GM12878 (cell line): ENCODE results near the gene EPRS1. TPM values are rescaled to one million over a fixed set of nuclear protein-coding genes. Genes with fewer than 3 reads are reported as not detected.
A peak's percentile ranks its signal among the peaks of the same experiment; 100 is the strongest.

Source experiments
- ATAC-seq: fragments of 200-7000 bp; cut with Tn5 transposase; 3 replicates; pipeline ENCODE4 v1.9.1; 2020; ENCODE audit warnings: mild to moderate bottlenecking, moderate library complexity
- BruUV-seq: library from RNA; stranded (reverse); fragments of 400-500 nt; replicated peaks from 2 replicates; lab custom pipeline; 2021; lab: Mats Ljungman, UMichigan
- CTCF ChIA-PET: fragments of 300-600 bp; sonication (Branson Sonifier 250); formaldehyde crosslinking; extraction: SDS; loops from one replicate; lab custom pipeline; 2021; ENCODE audit warnings: inconsistent platforms; lab: Yijun Ruan, JAX
- POLR2A ChIA-PET: fragments of 350-600 bp; formaldehyde crosslinking; extraction: SDS; loops from one replicate; lab custom pipeline; 2021; ENCODE audit warnings: inconsistent platforms; lab: Charles Lee
- RAD21 ChIA-PET: fragments of 300-600 bp; sonication (Branson Sonifier 250); formaldehyde crosslinking; loops from one replicate; lab custom pipeline; 2023; ENCODE audit warnings: antibody characterized with exemption; ENCODE audit not compliant: unreplicated experiment; lab: Charles Lee
- SMC1A ChIA-PET: fragments of 300-600 bp; sonication (Branson Sonifier 250); formaldehyde crosslinking; loops from one replicate; lab custom pipeline; 2023; ENCODE audit not compliant: unreplicated experiment, uncharacterized antibody; lab: Charles Lee
- DNase-seq: peaks from one replicate; pipeline ENCODE4 v3.0.0-alpha.2; 2011; ENCODE audit warnings: low read depth, low spot score
- FAIRE-seq: peaks from 3 replicates; lab custom pipeline; 2011; peaks lifted over from hg19 to GRCh38; lab: Jason Lieb, UNC
- H2AFZ ChIP-seq: 2 replicates; pipeline ENCODE4 v1.6.0; 2011; ENCODE audit warnings: low read depth, low read length, control low read depth; ENCODE audit not compliant: control insufficient read depth
- H3K27ac ChIP-seq: 2 replicates; pipeline ENCODE4 v1.5.1; 2011; ENCODE audit warnings: control low read depth; ENCODE audit not compliant: control insufficient read depth, insufficient read depth
- H3K27me3 ChIP-seq, 2 experiments: replicated peaks in 1 of 2; 2 replicates each; pipeline versions ENCODE4 v1.6.0 to v1.6.1; 2011; ENCODE audit warnings: low read length in 1 of 2; ENCODE audit not compliant: control insufficient read depth in 2 of 2, insufficient read depth in 2 of 2
- H3K36me3 ChIP-seq, 2 experiments: 2 replicates each; pipeline ENCODE4 v1.5.1; 2011; ENCODE audit warnings: low read length in 1 of 2; ENCODE audit not compliant: control insufficient read depth in 2 of 2, insufficient read depth in 2 of 2
- H3K4me1 ChIP-seq: 2 replicates; pipeline ENCODE4 v1.6.1; 2011; ENCODE audit warnings: mild to moderate bottlenecking, low read length, moderate library complexity, mixed read lengths; ENCODE audit not compliant: control insufficient read depth, insufficient read depth
- H3K4me2 ChIP-seq: 2 replicates; pipeline ENCODE4 v1.6.0; 2011; ENCODE audit warnings: control low read depth; ENCODE audit not compliant: control insufficient read depth, insufficient read depth
- H3K4me3 ChIP-seq: fragments of 200-600 bp; sonication (generic); 2 replicates; pipeline ENCODE4 v1.5.1; 2016
- H3K79me2 ChIP-seq: 2 replicates; pipeline ENCODE4 v1.6.0; 2011; ENCODE audit warnings: low read length; ENCODE audit not compliant: control insufficient read depth, insufficient read depth
- H3K9ac ChIP-seq: 2 replicates; pipeline ENCODE4 v1.8.0; 2011; ENCODE audit warnings: low read length, control low read depth, mixed read lengths; ENCODE audit not compliant: control insufficient read depth, insufficient read depth
- H3K9me3 ChIP-seq: replicated peaks from 3 replicates; pipeline ENCODE4 v1.5.1; 2011; ENCODE audit warnings: mild to moderate bottlenecking, low read length; ENCODE audit not compliant: control insufficient read depth, insufficient read depth
- H4K20me1 ChIP-seq: 2 replicates; pipeline ENCODE4 v1.6.0; 2011; ENCODE audit not compliant: control insufficient read depth, insufficient read depth
- BHLHE40 ChIP-seq, 2 experiments: fragments of 450-650 bp in 1 of 2; IDR thresholded peaks; 2 replicates each; pipeline ENCODE4 v1.6.1; 2011 to 2017; ENCODE audit warnings: low read depth in 2 of 2, borderline replicate concordance in 1 of 2, improper control_type of control experiment in 1 of 2, low read length in 1 of 2, mild to moderate bottlenecking in 1 of 2
- BRCA1 ChIP-seq: IDR thresholded peaks from 2 replicates; pipeline ENCODE4 v1.6.1; 2011; ENCODE audit warnings: low read depth, low read length, improper control_type of control experiment
- CBX3 ChIP-seq: fragments of 200-600 bp; sonication (generic); IDR thresholded peaks from 2 replicates; pipeline ENCODE4 v1.6.1; 2016; ENCODE audit warnings: low read depth, borderline replicate concordance
- EP300 ChIP-seq, 2 experiments: fragments of 150-350 bp in 1 of 2; IDR thresholded peaks; 2 replicates each; pipeline ENCODE4 v1.6.1; 2011 to 2012; ENCODE audit warnings: low read depth in 2 of 2, low read length in 2 of 2, borderline replicate concordance in 1 of 2, improper control_type of control experiment in 1 of 2, inconsistent platforms in 1 of 2; ENCODE audit not compliant: control insufficient read depth in 1 of 2
- HCFC1 ChIP-seq: fragments of 150-350 bp; IDR thresholded peaks from 2 replicates; pipeline ENCODE4 v1.6.1; 2014; ENCODE audit warnings: low read length
- IKZF1 ChIP-seq: fragments of 450-650 bp; conservative IDR thresholded peaks from 2 replicates; pipeline ENCODE4 v1.6.1; 2017; ENCODE audit warnings: antibody characterized with exemption, mild to moderate bottlenecking
- NRF1 ChIP-seq: conservative IDR thresholded peaks from 2 replicates; pipeline ENCODE4 v1.6.1; 2011; ENCODE audit warnings: mild to moderate bottlenecking, low read depth, low read length, improper control_type of control experiment
- PAX5 ChIP-seq: IDR thresholded peaks from 2 replicates; pipeline ENCODE4 v1.6.1; 2011; ENCODE audit warnings: low read depth, low read length, borderline replicate concordance
- SIN3A ChIP-seq: IDR thresholded peaks from 2 replicates; pipeline ENCODE4 v1.6.1; 2012; ENCODE audit warnings: low read depth, low read length, improper control_type of control experiment
- SMAD5 ChIP-seq: IDR thresholded peaks from 2 replicates; pipeline ENCODE4 v1.6.1; 2016; ENCODE audit warnings: antibody characterized with exemption, low read depth
- SPI1 ChIP-seq: IDR thresholded peaks from 2 replicates; pipeline ENCODE4 v1.6.1; 2011; ENCODE audit warnings: low read depth, mild to moderate bottlenecking, low read length, moderate library complexity, borderline replicate concordance; ENCODE audit not compliant: insufficient read depth
- STAT3 ChIP-seq: IDR thresholded peaks from 2 replicates; pipeline ENCODE4 v1.6.1; 2011; ENCODE audit warnings: low read depth, low read length, improper control_type of control experiment
- TARDBP ChIP-seq: IDR thresholded peaks from 2 replicates; pipeline ENCODE4 v1.6.1; 2016; ENCODE audit warnings: borderline replicate concordance
- YY1 ChIP-seq: IDR thresholded peaks from 2 replicates; pipeline ENCODE4 v1.6.1; 2011; ENCODE audit warnings: low read depth, mild to moderate bottlenecking, low read length
- WGBS: methylation state at CpG from one replicate; pipeline ENCODE4 v1.1.6; 2016; ENCODE audit warnings: low lambda C conversion rate; ENCODE audit not compliant: insufficient replicate concordance, insufficient coverage; ENCODE audit errors: missing lambda C conversion rate; 5-methylcytosine and 5-hydroxymethylcytosine counted together
- in situ Hi-C: fragments of 300-500 bp; cut with MboI; formaldehyde crosslinking; loops from 9 replicates; pipeline ENCODE4 v1.14.3; 2018; ENCODE audit warnings: mixed read lengths
- intact Hi-C: fragments of 100-400 bp; cut with micrococcal nuclease; formaldehyde crosslinking; loops from one replicate; pipeline ENCODE4 v1.14.2; 2022; ENCODE audit not compliant: unreplicated experiment
- polyA plus RNA-seq, 11 experiments: library from polyadenylated mRNA; depleted of rRNA in 4 of 11; unstranded in 6 of 11; stranded (reverse) in 5 of 11; fragments of >200 nt; fragmentation: Nextera tagmentation in 4 of 11; fragmentation: Illumina TruSeq in 1 of 11; extraction: Ambion mirVana in 4 of 11; extraction: Trizol in 1 of 11; gene quantifications; 1 replicate in 1 of 11; 2 replicates in 10 of 11; pipeline versions ENCODE4 v1.2.1 to v1.2.3, GENCODE V29; 2011 to 2016; ENCODE audit warnings: inconsistent platforms in 2 of 11, missing spikeins in 2 of 11, low read depth in 1 of 11
- total RNA-seq, 4 experiments: library from RNA; depleted of rRNA in 3 of 4; stranded (reverse); fragments of >200 nt in 3 of 4; fragmentation: Illumina TruSeq in 1 of 4; extraction: Trizol in 1 of 4; gene quantifications; 2 replicates each; pipeline versions ENCODE4 v1.2.1 to v1.2.3, GENCODE V29; 2013 to 2021
- TF ChIP-seq, protein P1 (sequence below): IDR thresholded peaks from 2 replicates; pipeline ENCODE4 v1.6.1; 2012; ENCODE audit warnings: low read length, inconsistent platforms
- TF ChIP-seq, protein P2 (sequence below): fragments of 150-350 bp; IDR thresholded peaks from 2 replicates; pipeline ENCODE4 v1.6.1; 2014; ENCODE audit warnings: mild to moderate bottlenecking, low read depth, low read length

The EPRS1 gene
- total and polyA plus RNA-seq, 10 of the 15 experiments (the other 5 are each of a cell fraction or from before 2014, with no cell fraction given), result 68.2 to 175 (median 119) TPM

DNA sequence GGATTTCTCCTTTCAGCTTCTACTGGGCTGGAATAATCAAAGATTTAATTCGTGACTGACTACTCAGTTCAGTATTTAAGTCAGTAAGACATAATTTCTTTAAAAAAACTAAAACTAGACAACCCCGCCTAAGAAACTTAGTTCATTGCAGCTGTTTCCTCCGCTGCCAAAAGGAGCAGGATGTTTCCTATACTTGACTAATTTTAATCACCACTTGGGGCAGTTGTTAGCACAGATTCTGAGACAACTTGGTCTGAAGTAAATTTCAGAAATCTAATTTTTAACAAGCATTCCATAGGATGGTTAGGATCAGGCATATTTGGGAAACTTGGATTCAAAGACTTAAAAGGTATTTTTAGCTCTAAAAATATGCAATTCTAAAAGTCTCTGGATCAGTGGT is 34.0 kb downstream of the EPRS1 start:
- intact Hi-C loops, result no loop called here
- H3K9me3 ChIP-seq, result no peaks in the 10 kb centered on the region
- H4K20me1 ChIP-seq, result no peaks in the 10 kb centered on the region
- H3K36me3 ChIP-seq, result peaks cover 0 to 20% of the 10 kb centered on the region in 2 experiments; a peak in 3 of 4 replicates
- ChIA-PET RAD21 (interaction anchor here (0.8 to 1.5 kb wide), 3 partner anchors 12 to 78 kb away, joined by 3 to 6 read pairs (median 5); partner anchors contain the start of gene BPNT1), POLR2A (no interaction called here), CTCF (interaction anchor here (0.7 to 3.1 kb wide), 11 partner anchors 13 to 127 kb away, joined by 3 to 14 read pairs (median 4); no protein-coding TSS in a partner anchor)
- ATAC-seq, result 0 out of 3 replicates have a peak, but pooled peaks have one; percentile 22
- no TSS peak for BruUV-seq
- in situ Hi-C loops, result no loop called here
- H3K27me3 ChIP-seq, result no peaks in the 10 kb centered on the region
- DNase-seq, result no peak
- no peak overlapping the region for H3K27ac ChIP-seq
- no peak overlapping the region for H3K4me3 ChIP-seq
- FAIRE-seq, result no peak
- no peak overlapping the region for H2AFZ ChIP-seq
- no peaks in the 10 kb centered on the region for H3K4me1 ChIP-seq
- no peaks in the 10 kb centered on the region for H3K79me2 ChIP-seq
- H3K9ac ChIP-seq, result no peak overlapping the region
- TF ChIP-seq STAT3 (no peak), SIN3A (no peak)
- TF ChIP-seq, all 136 proteins: peak for 0
- SMC1A ChIA-PET, result interaction anchor here (0.9 to 2.4 kb wide), 9 partner anchors 12 to 206 kb away, joined by 3 to 10 read pairs (median 4); no protein-coding TSS in a partner anchor
- WGBS, result 2% methylated on average over 3 of the region's 3 CpGs
- H3K4me2 ChIP-seq, result no peak overlapping the region

DNA sequence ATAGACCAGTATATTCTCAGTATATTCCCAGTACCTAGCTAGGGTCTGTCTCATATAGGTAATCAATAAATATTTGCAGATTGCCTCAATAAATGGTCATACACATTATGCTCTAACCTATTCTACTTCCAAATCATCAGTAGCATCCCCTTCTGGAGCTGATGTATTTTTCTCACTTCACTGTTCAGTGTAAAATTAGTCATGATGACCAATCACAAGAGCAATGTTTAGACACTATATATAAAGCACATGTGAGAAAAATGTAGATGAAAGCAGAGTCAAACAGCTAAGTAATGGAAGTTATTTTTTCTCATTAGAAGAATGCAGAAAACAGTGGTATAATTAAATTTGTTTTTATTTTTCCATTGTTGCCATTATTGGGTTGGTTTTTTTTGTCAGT is 34.7 kb downstream of the EPRS1 start:
- H3K9ac ChIP-seq, result no peak overlapping the region
- CTCF ChIA-PET, result interaction anchor here (1.0 to 3.1 kb wide), 9 partner anchors 12 to 101 kb away, joined by 3 to 14 read pairs (median 5); no protein-coding TSS in a partner anchor
- in situ Hi-C loops, result no loop called here
- H4K20me1 ChIP-seq, result no peaks in the 10 kb centered on the region
- no peak for FAIRE-seq
- no peaks in the 10 kb centered on the region for H3K79me2 ChIP-seq
- BruUV-seq, result no TSS peak
- H3K4me2 ChIP-seq, result no peak overlapping the region
- H3K27ac ChIP-seq, result no peak overlapping the region
- POLR2A ChIA-PET, result no interaction called here
- RAD21 ChIA-PET, result interaction anchor here (0.8 to 1.5 kb wide), 3 partner anchors 13 to 78 kb away, joined by 3 to 6 read pairs (median 5); partner anchors contain the start of gene BPNT1
- SMC1A ChIA-PET, result interaction anchor here (0.9 to 2.4 kb wide), 6 partner anchors 13 to 93 kb away, joined by 3 to 10 read pairs (median 4); no protein-coding TSS in a partner anchor
- no peaks in the 10 kb centered on the region for H3K9me3 ChIP-seq
- no peak overlapping the region for H3K4me3 ChIP-seq
- ATAC-seq, result no peak
- H3K27me3 ChIP-seq, result no peaks in the 10 kb centered on the region
- intact Hi-C loops, result no loop called here
- peaks cover 0 to 20% of the 10 kb centered on the region in 2 experiments; a peak in 3 of 4 replicates for H3K36me3 ChIP-seq
- H3K4me1 ChIP-seq, result no peaks in the 10 kb centered on the region
- DNase-seq, result no peak
- no peak overlapping the region for H2AFZ ChIP-seq
- TF ChIP-seq EP300 (IDR thresholded peaks at IDR 0.05; ENCODE audit: borderline replicate concordance in 1 of 2, control insufficient read depth in 1 of 2, low read depth in 2 of 2, low read length in 2 of 2) (no peak), NRF1 (no peak), CBX3 (no peak), HCFC1 (no peak), BRCA1 (no peak), TARDBP (no peak), SPI1 (no peak), IKZF1 (no peak), YY1 (no peak), PAX5 (no peak), SMAD5 (no peak), BHLHE40 (IDR thresholded peaks at IDR 0.05; ENCODE audit: borderline replicate concordance in 1 of 2, low read depth in 2 of 2, low read length in 1 of 2) (no peak)
- TF ChIP-seq, protein P1, sequence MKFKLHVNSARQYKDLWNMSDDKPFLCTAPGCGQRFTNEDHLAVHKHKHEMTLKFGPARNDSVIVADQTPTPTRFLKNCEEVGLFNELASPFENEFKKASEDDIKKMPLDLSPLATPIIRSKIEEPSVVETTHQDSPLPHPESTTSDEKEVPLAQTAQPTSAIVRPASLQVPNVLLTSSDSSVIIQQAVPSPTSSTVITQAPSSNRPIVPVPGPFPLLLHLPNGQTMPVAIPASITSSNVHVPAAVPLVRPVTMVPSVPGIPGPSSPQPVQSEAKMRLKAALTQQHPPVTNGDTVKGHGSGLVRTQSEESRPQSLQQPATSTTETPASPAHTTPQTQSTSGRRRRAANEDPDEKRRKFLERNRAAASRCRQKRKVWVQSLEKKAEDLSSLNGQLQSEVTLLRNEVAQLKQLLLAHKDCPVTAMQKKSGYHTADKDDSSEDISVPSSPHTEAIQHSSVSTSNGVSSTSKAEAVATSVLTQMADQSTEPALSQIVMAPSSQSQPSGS, result no peak
- TF ChIP-seq, protein P2, sequence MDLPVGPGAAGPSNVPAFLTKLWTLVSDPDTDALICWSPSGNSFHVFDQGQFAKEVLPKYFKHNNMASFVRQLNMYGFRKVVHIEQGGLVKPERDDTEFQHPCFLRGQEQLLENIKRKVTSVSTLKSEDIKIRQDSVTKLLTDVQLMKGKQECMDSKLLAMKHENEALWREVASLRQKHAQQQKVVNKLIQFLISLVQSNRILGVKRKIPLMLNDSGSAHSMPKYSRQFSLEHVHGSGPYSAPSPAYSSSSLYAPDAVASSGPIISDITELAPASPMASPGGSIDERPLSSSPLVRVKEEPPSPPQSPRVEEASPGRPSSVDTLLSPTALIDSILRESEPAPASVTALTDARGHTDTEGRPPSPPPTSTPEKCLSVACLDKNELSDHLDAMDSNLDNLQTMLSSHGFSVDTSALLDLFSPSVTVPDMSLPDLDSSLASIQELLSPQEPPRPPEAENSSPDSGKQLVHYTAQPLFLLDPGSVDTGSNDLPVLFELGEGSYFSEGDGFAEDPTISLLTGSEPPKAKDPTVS, result no peak
